CD4-positive, alpha-beta T cell treated with Interleukin-6 at 100 ng/mL for 8 hours (primary cell): ENCODE data around the gene LDLRAD4.
"Not testable (repeated sequence)": the region's sequence is repeated elsewhere in the genome, so short reads cannot be mapped to it uniquely, and the experiment has no call there.

ENCODE experiments used
- DNase-seq: peaks from one replicate; pipeline ENCODE4 v3.0.0-alpha.2; 2020; ENCODE audit warnings: mixed read lengths, low spot score

LDLRAD4 gene

DNA sequence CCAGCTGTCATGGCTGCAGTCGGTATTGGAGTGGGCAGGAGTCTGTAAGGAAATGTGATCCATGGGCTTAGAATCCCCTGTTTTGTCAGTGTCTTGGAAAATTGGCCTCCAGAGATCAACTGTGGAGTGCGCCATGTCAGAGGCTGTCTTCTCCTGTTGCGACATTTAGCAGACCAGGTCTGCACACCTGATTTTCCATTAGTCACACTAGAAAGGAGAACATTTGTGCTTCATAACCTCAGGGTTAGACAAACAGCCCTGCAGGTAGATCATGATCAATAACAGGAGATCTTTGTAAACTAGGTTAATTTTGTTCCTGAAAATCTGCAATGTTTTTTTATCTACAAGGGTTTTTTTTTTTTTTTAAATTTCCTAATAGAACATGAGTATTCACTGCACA, 28.0 kb downstream of the LDLRAD4 start:
- DNase-seq: no peak

DNA sequence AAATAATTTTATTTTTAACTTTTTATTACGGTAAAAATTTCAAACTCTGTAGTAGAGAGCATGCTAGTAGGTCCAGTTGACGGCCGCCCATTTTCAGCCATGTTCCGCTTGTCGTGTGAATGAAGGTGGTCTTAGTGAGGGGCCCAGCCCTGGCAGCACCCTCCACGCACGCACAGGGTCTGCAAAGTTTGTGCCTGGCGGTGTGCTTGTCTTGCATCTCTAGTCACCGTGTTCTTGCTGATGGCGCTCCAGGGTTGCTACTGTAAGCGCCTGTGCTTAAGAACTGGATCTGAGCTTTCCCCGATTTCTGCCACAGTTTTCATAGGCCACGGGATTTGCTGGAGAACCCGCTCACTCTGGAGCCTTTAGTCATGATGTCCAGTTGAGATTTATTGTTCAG, 28.9 kb downstream of the LDLRAD4 start:
- DNase-seq: no peak

DNA sequence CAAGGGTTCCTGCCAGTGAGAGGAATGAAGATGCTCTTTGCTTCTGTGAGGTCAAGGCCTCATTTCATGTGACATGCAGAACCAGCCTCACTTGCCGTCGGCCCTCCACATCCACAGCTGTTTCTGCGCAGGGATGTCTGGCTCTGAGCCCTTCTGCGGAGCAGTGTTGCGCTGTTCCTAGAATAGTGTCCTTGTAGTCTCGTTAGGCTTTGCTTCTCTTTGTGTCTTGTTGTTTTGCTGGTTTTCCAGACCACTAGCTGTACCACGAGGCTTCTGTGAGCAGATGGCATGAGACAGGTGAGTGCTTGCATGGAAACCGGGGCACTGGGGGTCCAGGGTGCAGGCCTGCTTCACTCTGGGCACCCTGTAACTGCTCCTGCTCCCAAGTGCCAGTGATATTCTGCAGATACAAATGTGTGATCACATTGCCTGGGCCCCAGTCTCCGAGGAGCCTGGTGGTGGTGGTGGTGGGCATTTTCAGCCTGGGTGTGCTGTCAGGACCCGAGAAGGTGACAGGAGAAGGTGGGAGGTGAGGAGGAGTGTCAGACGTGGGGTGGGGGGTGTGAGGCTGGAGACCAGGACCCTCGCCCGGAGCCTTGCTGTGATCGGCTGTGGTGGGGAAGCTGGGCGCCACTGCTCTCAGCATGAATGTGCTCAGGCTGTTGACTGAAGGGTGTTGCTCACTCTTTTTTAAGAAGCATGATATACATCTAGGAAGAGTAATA, 34.3 kb downstream of the LDLRAD4 start:
- DNase-seq: no peak

DNA sequence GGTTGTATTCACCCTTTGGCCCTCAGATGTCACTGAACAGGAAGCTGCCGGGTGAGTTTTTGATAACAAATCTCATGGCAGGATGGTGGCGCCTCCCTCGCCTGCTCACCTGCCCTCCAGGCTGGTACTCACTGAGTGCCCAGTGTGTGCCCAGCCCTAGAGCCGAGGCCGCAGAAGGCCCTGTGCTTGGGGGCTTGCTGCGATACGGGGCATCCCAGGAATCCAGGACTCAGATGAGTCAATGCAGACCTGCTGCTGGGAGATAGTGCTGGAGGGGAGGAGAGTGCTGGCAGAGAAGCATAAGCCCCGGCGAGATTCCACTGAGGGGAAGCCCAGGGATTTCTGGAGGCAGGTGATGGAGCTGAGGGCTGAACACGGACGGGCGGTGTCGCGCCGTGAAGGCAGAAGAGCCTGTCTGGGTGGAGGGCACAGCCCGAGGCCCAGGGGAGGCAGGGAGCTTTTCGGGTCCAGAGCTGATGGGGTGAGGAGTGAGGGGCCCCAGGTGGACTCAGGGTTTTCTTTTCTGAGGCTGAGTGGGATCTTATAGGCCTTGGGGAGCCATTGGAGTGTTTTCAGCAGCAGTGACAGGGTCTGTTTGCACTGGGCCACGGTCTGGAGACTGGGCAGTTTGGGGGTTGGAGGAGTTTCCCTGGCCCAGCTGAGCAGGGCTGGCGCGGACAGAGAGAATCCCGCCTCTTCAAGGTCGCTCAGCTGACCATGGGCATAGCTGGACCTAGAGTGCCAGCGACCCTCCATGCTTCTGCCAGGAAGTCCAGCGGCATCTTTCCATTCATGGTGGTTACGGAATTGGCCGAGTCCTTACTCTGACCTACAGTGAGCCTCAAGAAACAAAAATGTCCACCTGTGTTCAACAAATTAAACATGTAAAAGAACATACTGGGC, 35.5 kb downstream of the LDLRAD4 start:
- DNase-seq: no peak

DNA sequence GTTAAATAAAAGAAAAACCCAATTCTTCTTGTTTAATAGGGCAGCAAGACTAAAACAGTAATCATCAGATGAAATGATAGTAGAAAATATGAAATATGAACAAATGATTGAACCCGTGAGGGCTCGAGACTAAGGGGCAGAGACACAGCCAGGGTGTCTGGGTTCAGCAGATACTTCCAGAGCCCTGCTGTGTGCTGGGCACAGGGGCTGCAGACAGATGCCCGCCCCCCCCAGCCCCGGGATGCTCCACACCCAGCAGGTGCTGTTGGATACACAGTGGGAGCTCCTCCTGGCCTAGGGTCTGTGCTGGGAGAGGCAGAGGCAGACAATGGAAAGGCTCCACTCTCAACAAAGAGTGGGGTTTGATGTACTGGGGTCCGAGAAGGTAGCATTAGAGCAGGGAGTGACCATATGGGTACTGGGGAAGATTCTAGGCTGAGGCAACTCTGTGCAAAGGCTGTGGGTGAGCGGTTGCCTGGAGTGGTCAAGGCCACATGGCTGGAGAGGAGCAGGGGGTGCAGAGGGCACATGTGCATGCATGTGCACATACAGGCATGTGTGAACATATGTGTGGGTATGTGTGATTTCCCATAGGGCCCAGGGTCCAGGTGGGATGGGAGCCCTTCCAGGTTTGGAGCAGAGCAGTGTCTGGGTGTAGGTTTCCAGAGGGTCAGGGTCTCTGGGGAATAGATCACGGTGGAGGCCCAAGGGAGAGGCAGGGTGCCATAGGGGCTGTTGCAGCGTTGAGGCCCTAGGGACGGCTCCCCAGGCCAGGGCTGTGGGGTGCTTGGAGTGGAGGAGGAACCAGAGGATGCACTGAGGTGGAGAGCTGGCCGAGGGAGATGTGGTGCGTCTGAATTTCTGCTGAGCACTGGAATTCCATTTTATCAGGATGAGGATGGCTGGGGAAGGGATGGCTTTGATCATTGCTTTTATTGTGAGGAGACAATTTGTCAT, 36.7 kb downstream of the LDLRAD4 start:
- DNase-seq: no peak

DNA sequence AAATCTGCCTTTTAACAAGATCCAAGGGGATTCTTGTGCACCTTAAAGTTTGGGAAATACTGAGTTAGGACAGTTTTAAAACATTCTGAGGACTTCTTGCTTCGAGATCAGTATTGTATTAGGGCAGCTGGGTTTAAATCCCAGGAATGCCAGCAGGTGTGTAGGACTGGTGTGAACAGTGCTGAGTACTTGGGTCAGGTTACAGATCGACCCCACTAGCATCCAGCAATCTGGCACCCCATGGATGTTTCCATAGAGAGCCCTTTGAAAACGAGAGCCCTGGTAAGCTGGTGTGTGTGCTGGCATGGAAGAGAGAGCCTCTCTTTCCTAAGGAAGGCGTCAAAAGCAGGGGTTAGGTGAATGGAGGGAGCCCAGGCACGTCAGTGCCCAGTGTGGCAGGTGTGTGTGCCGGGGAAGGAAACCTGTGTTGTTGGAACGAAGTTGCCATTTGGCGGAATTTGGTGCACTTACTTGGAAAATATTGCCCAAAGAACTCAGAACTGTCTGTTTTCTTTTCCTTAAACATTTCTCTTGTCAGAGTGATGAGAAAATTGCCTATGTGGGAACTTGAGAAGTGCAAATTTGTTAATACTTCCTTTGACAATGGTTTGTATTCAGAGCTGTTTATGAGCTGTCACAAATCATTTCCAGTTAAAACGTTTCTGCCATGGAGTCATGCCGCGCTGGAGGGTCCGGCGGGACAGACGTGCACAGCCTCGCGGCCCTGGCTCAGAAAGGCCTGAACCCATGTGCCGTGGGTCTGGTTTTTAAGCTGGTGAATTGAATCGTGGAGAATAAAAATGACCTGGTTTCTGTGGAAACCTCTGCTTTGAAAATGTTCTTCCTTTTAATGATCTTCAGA, 38.1 kb downstream of the LDLRAD4 start:
- DNase-seq: no peak

DNA sequence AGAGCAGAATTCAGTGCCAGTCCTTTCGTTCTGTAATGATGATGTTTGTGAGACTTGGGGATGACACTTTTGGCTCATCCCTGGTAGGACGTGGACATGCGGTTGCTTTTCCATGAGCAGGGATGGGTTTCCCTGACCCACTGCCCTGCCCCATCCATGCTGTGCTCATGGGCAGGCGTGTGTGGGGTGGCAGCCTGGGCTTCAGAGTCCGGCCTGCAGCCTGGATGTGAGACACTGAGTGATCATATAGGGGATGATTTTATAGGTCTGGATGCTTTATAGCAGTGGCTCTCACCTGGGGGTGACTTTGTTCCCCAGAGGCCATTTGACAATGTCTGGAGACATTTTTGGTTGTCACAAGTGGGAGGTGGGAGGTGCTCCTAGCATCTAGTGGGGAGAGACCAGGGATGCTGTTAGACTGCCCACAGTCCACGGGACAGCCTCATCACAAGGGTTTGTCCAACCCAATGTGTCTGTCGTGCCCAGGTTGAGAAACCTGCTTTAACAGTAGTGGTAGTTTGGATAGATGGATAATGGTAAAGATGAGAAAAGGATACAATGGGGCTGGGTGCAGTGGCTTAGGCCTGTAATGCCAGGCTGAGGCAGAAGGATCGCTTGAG, 38.9 kb downstream of the LDLRAD4 start:
- no peak for DNase-seq

DNA sequence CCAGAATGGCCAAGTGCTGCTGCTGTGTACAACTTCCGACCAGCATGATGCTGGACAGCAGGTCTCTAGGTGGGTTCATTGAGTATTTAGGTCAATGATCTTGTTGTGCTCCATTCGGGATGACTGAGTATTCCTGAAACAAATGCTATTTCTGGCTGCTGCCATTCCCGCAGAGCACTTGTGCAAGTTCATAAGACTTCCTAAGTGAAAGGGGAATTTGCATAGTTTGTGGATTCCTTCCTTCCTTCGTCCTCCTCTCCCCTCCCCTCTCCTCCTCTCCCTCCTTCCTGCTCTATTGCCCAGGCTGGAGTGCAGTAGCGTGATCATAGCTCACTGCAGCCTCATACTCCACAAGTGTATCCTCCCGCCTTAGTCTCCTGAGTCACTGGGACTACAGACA, 40.4 kb downstream of the LDLRAD4 start:
- no peak for DNase-seq

DNA sequence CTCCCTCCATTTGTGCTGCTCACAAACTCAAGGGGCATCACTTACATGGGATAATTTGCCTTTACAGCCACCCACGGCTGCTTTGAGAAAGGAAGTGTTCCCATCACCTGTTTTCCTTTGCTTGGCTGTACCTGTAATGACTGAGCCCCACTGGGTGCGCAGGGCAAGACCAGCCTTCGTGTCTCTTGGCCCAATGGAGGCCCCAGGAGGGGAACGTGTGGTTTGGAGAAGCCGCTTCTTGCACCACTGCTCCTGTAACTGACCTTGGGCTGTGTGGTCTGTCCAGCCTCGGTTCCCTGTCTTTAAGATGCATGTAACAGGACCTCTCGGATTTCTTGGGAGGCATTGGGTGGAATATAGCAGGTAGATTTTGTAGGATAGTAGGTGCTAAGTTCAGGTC, 41.1 kb downstream of the LDLRAD4 start:
- no peak for DNase-seq

DNA sequence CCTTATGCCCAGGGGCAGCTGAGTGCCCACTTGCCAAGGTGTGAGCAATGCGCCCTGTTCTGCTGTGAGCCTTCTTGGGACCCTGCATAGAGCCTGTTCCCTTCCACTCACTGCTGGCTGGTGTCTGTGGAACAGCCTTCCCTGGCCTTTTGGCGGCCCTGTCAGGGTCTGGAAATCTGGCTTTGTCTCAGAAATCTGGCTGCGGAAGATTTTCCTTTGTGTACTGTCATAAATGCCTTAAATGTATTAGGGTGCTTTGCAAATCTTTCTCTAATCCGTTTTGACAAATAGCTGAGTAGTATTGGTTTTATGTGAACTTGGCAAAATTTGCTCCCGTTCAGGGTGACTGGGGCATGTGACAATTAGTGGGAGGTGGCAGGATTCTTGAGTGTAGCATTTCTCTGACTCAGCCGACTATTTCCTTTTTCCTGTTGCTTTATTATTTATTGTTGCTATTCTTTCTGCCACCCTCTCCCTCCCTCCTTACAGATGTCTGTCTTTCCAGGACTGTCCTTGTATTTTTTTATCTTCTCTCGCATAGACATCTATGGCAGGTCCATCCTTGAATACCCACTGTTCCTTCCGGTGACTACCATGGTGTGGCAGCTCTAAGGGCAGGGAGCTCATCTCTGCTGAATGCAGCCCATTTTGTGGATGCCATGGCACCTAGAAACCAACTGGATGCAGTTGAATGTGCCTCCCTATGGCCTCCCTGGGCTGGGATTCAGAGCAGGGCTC, 41.8 kb downstream of the LDLRAD4 start:
- DNase-seq: peak; percentile 25

DNA sequence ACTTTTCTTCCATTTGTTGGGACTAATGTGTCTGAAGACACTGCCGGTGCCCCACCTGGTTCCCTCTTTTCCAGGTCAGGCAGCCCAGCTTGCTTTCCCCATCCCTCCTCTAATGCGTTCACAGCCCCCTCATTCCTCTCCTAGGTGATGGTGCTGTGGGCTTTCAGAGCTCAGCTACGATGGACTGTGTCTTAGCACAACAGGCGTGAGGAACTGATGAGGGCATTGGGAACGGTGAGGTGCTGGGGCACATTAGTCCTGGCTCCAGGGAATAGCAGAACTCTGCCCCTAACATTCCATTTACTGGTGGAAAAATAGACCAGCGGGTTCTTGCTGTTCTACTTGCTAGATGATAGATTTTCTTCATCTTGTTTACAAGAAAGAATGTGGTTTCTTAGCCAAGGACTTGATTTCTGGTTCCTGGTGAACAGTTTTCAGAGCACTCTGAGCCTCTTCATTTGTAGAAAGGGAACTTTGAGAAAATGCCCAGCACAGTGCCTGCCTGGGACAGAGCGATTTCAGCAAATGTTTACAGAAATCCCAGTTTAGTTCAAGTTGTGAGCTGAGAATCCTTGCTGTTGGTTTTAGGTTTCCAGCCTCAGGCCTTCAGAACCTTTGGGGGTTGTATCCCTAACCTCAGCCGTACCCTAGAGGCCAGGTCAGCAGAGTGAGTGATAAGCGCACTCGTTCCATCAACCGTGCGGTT, 42.5 kb downstream of the LDLRAD4 start:
- DNase-seq: no peak

DNA sequence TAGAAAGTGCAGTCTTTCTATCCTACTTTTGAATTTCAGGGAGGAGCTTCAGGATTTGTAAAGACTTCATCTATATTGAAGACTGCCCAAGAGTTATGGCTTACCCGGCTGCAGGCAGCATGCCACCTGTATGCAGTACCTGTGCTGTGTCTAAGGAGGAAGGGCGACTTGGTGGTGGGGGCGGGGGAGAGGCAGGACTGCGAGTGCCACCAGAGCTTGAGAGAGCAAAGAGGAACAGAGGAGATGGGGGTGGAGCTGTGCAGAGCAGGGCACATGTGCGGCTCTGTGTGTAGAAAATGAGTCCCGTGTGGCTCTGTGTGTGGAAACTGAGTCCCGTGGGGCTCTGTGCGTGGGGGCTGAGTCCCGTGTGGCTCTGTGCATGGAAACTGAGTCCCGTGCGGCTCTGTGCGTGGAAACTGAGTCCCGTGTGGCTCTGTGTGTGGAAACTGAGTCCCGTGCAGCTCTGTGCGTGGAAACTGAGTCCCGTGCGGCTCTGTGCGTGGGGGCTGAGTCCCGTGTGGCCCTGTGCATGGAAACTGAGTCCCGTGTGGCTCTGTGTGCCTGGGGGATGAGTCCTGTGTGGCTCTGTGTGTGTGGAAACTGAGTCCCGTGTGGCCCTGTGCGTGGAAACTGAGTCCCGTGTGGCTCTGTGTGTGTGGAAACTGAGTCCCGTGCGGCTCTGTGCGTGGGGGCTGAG, 43.2 kb downstream of the LDLRAD4 start:
- peak; percentile 37 for DNase-seq

DNA sequence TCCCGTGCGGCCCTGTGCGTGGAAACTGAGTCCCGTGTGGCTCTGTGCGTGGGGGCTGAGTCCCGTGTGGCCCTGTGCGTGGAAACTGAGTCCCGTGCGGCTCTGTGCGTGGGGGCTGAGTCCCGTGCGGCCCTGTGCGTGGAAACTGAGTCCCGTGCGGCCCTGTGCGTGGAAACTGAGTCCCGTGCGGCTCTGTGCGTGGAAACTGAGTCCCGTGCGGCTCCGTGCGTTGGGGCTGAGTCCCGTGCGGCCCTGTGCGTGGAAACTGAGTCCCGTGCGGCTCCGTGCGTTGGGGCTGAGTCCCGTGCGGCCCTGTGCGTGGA, 43.8 kb downstream of the LDLRAD4 start:
- DNase-seq: not testable (repeated sequence)

DNA sequence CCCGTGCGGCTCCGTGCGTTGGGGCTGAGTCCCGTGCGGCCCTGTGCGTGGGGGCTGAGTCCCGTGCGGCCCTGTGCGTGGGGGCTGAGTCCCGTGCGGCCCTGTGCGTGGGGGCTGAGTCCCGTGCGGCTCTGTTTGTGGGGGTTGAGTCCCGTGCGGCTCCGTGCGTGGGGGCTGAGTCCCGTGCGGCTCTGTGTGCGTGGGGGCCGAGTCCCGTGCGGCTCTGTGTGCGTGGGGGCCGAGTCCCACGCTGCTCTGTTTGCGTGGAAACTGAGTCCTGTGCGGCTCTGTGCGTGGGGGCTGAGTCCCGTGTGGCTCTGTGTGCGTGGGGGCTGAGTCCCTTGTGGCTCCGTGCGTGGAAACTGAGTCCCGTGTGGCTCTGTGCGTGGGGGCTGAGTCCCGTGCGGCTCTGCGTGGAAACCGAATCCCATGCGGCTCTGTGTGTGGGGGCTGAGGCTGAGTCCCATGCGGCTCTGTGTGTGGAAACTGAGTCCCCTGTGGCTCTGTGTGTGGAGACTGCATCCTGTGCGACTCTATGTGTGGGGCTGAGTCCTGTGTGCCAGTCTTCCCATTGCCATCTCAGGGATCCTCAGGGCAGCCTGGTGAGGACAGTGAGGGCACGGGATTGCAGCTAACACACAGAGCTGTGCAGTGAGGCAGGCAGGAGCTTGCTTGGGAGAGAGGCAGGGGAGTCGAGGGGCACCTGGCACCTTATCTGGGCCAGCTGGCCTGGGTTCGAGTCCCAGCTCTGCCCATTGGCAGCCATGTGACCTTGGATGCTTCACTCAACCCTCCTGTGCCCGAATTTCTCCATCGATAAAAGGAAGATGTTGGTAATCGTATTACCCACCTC, 44.5 kb downstream of the LDLRAD4 start:
- no peak for DNase-seq

DNA sequence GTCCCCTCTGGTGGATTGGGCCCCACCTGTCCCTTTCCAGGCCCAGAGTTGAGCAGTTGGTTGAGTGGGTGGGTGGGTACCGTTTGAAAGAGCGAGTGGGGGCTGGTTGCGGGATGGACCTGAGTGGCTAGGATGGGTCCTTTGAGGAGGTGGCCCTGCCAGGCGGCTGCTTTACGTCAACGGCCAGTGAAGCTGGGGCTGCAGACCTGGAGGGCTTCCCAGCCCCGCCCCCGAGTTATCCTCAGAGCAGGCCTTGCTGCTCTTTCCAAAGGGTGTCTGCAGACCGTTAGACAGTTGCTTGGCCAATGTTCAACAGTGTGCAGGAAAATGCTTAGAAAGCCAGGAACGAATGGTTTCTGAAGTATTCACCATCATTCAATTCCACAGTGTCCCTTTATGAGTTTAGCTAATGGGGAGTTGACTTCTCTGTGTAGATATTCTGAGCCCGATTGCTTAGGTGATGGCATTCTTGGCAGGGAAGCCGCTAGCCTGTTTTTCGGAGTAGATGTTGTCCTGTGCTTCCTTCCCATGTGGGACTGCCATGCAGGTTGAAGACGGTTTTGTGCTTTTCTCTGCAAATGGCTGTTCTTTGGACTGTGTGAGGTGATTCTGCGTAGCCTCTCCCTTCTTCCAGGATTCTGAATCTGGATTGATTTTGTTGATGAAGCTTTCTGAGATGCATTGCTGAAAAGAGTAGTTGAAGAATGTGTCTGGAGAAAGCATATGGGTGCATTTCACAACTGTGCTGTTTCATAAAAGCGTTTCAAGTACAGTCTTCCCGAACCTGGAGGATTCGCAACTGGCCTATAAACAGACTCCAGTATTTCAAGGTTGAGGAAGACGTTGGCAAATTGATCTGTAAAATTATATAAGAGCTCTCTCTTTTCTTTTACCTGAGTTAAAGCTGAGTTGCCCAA, 45.8 kb downstream of the LDLRAD4 start:
- DNase-seq: no peak

DNA sequence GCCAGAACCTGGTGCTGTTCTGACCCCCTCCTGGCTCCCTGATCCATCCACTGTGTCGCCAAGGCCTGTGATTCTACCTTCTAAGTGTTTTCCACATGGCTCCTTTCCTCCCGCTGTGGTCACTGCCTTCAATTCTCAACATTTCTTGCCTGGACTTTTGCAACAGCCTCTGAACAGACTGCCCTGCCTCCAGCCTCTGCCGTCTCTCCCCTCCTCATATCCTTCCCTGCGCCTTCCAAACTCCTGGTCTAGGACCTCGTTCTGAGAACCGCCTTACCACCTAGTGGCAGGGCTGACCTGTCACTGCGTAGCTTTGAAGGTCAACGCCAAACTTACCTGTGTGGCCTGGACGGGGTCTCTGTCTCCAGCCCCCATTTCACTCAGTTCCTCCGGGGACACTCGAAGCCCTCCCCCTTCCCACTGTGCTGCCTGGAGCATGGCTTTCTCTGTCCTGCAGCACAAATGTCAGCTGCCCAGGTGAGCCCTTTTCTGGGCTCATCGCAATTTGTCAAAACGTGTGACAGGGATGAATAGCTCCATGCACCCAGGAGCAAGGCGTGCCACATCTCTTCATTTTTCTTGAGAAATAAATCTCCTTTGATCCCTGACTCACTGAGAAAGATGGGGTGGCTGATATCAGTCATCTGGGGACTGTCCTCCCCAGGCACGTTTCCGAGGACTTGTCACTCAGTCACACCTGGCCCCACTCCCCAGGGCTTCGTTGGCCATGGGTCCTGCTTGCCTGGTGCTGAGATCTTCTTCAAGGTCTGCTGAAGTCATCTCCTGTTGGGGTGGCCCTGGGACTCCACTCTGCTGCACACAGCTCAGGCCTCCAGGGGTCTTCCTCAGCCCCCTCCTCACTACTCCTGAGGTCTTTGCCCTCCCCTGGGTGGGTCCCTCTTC, 46.7 kb downstream of the LDLRAD4 start:
- DNase-seq: no peak
